HG02759 (cell line): ENCODE results near the gene TMEM109.

Experiments
- ATAC-seq: cut with Tn5 transposase; IDR thresholded peaks from one replicate; pipeline ENCODE4 v1.9.1; 2021; ENCODE audit warnings: mild to moderate bottlenecking, moderate library complexity; ENCODE audit not compliant: unreplicated experiment

Gene TMEM109

DNA sequence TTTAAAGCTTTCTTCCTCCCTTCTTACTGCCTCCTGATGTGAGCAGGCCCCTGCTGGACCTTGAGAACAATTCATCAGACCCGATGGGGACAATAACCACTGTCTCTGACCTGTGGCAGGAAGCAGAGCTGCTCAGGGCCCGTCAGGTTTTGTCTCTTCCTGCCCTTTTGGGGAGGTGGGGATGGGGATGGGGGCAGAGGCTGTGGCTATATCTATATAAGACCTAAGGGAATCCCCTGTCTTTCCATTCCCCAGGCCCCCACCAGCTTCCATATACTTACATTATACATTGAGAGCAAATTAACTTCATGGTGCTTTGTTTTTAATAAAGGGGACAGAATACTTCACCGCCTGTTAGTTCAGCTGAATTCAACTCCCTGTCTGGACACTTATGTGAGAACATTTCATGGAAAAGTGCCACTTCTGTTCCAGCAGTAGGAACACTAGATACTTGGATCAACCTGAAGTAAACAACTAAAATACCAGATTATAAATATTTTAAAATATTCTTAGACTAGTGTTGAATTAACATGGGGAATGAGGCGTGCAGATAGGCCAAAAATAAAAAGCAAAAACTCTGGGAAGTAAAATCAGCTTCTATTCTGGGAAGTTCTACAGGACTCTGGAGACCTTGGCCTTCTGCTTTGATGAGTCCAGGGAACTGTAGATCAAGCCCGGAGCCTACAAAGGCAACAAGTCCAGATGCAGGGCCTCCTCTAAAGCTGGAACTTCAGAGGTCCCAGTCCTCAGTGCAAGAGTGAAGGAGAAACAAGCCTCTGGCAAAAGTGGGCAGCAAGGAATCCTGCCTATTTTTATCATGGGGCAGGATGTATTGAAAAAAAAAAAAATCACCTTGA, 35.5 kb upstream of the TMEM109 start:
- ATAC-seq: no peak

DNA sequence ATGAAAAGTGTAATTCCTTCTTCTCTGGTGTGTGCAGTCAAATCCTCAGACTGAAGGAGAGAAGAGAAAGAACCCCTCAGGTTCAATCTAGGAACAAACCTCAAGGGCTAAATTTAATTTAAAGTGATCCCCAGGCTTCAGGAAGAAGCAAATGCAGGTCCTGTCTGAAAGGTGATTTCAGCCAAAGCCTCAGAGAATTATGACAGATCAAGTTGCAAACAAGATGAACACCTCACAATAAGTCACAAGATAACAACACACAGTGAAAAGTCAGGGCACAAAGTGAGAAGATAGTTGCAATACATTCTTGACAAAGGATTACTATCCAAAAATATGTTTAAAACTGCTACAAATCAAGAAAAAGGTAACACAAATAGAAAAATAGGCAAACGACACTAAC, 34.9 kb upstream of the TMEM109 start:
- no peak for ATAC-seq

DNA sequence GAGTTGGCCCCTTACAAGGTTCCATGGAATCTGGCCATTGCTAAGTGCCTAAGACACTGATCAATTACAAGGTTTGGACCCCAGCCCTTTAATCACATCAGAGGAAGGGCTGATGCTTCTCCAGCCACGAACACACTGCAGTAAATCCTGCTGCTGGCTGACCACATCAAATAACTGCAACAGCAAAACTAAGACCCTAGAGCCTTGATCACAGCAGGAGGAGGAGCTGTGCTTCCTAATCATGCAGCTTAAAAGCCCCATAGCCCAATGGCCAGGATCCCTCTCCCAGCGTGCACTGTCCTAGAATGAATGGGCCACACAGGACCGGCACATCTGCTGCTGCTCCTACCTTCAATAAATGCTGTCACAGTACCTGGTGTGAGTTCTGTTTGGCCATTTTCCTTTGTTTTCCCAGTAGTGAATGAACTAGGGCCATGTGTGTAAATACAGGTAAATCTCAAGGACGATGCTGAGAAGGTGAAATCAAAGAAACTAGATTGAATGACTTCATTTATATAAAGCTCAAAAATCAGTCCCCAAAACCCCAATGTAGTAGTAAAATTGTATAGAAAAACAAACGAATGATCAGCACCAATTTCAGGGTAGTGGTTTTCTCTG, 33.9 kb upstream of the TMEM109 start:
- ATAC-seq: no peak

DNA sequence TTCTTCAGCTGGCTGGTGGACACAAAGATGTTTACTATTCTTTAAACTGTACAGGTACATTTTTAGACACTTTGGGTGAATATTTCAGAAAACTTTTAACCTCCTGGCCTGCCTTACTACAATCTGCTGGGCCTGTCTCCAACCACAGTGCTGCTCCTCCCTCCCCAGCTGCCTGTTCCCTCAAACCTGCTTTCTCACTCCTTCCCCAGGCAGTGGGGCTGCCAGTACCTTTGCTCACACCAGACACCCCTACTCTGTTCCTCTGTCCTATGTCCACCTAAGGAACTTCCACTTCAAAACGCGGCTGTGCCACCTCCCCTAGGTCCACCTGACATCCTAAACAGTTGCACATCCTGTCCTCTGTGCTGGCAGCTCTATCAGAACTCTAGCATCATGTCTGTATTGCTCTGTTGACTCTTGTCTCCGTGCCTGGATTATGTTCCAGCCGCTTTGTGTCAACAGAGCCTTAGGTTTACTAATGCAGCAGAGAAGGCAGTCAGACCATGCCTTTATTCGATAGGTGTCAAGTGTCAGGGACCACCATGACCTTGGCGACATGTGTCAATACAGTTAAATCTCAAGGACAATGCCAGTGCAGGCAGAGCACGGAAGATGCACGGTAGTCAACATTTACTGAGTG, 33.2 kb upstream of the TMEM109 start:
- ATAC-seq: no peak

DNA sequence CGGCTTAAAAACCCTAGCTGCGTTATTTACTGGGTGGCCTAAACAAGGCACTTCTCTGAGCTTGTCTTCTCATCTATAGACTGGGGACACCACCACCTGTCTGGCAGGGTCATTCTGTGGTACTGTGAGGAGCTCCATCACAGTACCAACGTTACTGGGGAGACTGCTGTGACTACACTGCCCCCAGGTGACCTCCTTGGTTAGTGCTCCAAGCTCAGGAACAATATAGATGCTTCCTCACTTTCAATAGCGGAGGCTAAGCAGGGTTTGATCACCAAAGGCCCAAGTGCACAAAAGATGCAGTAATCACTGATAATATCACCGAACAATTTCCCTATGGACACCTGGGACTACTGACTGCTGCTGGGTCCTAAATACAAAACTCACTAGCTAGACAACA, 26.4 kb upstream of the TMEM109 start:
- no peak for ATAC-seq

DNA sequence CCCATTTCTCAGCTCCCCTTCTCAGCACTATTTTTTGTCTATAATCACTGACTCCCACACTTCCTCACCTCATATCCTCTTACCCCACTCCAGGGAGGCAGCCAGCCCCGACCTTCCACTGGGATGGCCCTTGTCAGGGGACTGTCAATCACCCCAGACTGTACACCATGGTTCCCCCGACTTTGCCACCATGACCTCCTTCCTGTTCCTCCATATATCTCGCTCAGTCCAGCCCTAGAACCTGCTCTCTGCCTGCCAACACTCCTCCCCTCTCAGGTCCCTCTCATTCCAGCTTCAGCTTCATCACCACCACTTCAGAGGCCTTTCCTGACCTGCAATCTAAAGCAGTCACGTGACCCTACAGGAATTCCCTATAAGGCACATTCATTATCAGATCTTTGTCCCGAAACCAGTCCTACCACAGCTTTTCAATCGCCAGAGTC, 24.1 kb upstream of the TMEM109 start:
- no peak for ATAC-seq

DNA sequence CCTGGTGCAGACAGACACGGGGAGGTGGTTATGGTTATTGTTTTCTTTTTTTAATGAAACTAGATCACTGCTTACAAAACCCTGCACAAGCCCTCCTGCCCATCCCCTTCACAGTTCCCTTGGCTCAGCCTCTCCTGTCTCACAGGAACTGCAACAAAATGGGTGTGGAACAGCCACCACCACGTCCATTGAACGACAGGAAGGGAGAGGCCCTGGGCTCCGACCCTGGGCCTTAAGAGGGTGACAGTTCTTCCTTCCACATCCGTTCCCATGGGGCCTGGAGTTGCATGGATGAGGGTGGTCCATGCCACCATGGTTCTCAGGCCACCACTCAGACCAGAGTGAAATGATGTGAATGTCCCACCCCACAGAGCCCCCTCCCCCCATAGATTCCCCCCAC, 23.3 kb upstream of the TMEM109 start:
- ATAC-seq: no peak

DNA sequence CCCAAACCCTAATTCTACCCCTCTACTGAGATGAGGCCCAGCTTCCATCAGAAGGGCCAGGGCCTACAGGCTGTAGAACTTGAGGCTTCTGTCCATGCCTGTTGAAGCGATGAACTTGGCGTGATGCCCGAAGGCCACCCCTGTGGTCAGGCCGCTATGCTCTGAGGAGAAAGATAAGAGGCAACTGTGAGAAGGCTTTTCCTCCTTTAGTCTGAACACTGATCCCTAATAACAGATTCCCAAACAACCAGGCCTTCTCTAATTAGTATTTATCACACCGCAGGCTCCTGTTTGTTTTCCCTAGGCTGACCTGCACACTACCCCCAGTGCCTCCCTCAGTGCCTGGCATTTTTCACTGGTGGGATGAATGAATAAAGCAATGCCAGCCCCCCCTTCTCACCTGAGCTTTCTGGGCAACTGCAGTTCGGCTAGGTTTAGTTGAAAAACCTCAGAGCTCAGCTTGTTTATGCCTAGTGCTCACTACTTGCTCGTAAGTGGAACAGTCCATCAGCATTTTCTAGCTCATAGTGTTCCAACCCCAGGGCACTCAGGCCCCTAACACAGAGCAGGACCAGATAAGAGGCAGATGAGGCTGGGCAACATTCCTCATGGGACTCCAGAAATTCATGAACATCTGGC, 22.7 kb upstream of the TMEM109 start:
- ATAC-seq: no peak

DNA sequence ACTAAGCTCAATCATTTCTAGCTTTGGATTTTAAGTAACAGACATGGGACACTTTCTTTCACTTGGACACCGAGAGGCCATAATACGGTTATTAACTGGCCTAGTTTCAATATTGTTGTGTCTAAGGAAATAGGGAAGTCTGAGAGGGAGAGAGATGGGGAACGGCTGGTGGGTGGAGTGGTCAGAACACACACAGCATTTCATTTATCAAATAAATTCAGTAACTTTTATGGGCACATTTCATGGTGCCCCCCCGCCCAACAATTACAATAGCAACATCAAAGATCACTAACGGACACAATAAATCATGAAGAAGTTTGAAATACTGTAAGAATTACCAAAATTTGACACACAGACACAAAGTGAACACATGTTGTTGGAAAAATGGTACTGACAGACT, 18.3 kb upstream of the TMEM109 start:
- no peak for ATAC-seq

DNA sequence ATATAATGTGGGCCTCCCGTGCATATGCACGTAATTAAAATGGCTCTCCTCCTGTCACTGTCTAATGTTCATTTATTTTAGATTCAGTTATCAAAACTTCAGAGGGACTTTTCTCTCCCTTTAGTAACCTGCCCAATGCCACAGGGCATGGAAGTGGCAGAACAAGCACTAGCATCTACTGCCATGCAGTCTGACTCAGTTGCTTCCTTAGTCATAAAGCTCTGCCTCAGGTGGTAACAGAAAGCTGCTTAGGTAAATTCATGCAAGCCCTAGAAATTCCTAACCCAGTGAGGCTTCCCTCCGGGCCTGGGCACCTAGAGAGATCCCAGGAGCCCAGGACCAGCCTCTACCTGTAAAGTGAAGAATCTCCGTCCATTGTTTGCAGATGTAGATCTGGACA, 16.5 kb upstream of the TMEM109 start:
- no peak for ATAC-seq

DNA sequence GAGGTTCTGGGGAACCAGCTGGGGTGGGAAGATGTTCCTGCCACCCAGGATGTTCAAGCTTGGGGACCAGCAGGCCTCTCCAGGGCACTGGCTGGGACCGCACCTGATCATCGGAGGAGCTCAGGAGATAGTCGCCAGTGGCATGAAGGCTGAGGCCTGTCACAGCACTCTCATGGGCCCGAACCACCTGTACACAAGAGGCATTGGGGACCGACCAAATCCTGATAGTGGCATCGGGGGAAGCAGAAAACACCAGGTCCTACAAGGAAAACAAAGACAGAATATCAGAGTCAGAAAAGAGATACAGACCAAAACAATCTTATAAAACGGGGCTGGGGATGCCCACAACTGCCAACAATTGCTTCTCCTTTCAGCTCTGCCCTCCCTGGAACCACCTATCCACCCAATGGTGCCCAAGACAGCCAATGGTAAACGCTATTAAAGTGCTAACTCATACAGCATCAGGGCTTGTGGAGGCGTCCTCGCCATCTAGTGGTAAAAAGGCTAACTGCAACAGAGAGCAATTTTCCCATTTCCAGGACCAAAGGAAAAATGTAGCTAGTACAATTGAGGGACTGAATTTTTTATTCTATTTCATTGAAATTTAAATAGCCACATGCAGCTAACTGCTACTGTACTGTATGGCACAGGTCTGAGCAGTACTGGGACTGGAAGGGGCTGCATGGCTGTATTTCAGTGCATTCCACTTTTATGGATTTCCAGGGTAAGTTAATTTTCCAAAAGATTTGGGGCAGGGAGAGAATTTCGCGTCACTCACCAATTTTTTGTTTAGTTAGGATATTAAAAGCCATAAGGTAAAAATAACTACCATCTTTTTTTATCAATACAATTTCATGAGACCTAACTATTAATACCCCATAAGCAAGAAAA, 14.7 kb upstream of the TMEM109 start:
- ATAC-seq: no peak

DNA sequence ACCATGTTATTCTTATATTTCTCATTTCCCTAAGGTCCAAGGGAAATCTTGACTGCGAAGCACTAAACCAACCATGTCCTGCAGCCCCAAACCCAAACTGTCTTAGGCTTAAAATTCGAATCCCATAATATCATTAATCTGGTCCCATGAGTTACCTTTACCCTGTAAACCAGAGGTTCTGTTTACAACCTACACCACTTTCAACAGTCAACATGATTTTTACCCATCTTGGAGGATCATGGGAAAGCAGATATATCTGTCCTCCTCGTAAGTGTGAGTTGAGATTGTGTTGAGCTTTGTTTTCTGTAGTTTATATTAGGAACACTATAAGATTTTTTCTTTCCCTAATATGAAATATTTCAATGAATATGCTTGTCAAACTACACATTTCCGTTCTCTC, 14.0 kb upstream of the TMEM109 start:
- ATAC-seq: no peak

DNA sequence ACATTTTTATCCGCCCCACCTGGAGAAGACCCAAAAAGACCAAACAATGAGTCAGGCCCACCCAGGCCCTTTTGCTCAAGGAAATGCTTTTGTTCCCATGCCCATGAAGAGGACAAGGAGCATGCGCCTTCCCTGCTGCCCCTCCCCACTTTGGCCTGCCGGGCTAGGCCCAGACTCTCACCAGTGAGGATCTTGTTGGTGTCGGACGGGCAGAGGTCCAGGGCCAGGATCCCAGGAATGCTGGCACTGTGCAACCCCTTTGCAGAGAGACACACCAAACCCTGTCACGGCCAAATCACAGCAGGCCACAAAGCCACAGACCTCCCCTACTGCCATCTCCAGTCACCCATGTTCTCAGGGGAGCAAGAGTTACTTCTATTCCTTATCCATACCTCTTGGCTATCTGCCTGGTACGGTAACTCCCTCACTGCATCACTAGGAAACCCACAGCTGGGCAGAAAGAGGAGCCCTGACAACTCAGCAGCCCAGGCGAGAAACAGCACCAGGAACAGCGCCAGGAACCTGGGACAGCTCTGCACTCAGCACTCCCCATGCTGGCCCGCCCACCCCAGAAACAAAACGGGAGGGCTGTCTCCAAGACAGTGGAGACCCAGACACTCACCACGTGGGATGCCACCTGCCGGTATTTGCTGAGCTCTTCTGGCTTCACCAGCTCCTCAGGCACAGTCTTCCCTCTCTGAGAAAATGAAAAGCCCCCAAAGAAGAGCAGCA, 13.1 kb upstream of the TMEM109 start:
- ATAC-seq: no peak

DNA sequence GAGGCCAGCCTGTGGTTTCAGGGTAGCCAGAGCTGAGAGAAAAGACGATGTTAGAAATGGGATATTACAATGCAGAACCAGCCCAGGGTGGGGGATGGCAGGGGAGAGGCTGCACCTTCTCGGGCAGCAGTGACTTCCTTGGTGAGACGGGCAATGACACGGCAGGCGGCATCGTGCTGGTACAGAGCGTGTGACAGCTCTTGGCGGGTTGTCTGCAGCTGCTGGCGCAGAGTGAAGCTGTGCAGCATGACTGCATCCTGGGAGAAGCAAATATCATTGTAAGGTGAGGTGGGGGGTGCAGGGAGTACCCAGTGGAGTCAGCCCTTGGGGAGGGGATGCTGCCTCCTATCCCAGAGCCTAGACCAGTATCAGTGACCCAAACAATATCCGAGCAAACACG, 11.3 kb upstream of the TMEM109 start:
- ATAC-seq: no peak

DNA sequence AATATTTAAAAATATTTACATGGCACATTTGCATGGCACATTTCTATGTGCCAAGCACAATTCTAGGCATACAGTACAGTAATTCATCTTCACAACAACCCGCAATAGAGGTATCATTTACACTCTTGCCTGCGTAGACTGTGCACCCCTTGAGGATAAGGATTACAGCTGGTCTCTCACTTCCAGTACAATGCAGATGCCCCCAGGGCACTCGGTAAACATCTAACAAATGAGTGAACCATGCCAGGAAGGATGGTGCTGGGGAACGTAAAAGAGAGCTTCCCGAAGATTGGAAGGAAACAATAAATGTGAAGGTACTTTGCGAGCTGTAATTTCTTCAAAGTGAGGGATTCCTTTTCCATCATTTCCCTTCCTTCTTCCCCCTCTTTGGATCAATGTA, 8.9 kb upstream of the TMEM109 start:
- ATAC-seq: no peak

DNA sequence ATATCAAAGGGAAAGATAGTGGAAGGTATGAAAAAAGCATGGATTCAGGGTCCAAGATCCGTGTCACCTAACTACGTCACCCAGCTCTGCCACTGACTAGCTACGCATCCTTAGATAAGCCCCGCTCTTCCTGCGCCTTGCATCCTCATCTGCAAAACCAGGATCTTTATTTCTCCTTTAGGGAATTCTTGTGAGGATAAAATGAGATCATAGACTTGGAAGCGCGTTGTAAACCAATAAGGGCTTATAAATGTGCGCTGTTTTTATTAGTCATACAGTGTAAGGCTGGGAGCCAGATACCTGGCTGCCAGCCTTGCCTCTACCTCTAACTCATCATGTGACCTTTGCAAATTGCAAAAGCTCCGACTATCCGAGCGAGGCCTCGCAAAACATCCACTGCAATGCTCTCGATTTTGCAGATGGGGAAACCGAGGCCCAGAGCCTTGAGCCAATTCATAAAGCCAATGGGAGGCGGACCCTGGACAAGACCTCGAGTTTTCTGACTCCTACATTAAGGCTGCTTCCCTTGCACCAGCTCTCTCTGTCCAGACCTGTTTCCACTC, 8.3 kb upstream of the TMEM109 start:
- ATAC-seq: no peak

DNA sequence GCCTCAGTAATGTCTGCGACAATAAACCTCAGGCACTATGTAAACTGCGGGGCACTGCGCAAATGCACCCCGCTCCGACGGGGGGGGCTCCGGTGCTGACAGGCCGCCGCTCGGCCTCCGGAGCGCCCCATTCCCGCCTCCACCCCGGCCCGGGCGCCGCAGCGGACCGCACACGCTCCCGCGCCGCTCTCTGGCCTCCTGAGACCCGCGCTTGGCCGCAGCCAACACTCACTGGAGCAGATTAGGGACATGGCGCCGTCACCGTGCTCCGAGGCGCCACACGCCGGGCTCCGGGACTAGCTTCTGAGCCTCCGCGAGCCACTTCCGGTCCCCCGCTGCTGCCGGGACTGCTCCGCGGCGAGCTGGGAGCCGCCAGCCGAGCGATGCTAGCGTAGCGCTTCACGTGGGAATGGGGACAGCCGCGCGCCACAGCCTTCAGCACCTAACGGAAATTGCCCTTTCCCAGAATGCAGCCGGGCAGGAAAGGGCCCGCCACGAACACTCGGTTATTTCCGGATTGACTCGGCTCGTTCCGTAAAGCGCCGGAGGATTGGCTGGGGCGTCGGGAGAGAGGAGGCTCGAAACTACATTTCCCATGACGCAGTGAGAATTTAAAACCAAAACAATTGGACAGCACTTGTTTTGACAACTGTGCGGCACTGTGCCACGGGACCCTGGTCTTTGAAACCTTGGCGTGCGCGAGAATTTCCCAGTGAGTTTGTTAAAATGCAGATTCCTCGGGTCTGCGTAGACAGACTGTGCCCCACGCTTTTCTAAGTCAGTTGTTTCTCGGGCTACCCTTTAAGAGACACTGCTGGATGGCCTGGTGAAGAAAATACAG, 7.6 kb upstream of the TMEM109 start, which contains the start of gene PRPF19:
PRPF19 (minus strand) TSS at position 454 of the 841 bp plus-strand sequence; CDS start at position 251, 203 bp downstream.
- peak; percentile 78 for ATAC-seq

DNA sequence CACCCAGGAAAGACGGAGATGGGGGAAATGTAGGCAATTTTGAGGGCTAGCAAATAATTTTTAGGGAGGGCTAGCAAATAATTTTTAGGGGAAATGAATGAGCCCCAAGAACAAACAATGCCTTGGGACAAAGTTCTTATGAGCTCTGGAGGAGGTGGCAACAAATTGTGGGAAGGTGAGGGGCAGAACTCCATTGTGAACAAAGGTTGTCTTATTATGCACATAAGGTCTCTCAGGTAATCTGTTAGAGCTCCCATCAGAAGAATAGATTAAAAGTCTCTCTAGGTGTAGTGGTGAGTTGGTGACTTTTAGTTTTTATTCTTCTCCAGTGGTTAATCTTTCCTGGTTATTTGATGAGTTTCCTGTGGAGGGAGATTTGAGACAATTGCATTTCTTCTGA, 5.2 kb upstream of the TMEM109 start:
- no peak for ATAC-seq
